Measurements from ENCODE around the gene GDF2.

The GDF2 gene

DNA sequence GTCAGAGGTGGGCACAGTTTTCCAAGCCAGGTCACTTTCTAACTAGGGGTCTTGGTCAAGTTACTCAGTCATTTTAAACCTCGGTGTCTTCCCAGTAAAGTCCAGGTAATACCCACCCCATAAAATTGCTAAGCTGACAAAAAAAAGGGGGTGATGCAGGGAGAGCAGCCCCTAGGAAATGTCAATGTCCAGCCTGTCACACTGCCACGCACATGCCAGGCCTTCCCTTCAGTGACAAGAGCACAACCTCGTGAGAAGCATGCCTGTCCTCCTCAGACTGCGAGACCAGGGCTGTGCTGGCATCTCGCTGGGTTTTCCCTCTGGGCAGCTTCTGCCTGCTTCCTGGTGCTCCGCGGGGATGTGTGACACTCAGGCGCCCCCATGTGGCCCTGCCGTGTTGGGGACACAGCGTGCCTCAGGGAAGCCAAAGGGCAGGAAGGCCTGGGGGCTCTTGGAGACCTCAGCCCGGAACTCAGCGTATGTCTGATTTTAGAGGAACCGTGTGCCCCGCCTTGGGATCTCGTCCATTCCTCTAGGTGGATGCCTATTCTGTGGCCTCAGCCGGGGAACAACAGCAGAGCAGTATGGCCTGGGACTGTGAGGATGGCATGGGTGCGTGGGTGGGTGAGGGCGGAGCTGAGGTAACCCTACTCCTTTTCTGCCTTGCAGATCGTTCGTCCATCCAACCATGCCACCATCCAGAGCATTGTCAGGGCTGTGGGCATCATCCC, 10.2 kb upstream of the GDF2 start:
- H3K4me3 ChIP-seq (ENCODE audit: low read length): no peak overlapping the region
- TF ChIP-seq, protein P1, sequence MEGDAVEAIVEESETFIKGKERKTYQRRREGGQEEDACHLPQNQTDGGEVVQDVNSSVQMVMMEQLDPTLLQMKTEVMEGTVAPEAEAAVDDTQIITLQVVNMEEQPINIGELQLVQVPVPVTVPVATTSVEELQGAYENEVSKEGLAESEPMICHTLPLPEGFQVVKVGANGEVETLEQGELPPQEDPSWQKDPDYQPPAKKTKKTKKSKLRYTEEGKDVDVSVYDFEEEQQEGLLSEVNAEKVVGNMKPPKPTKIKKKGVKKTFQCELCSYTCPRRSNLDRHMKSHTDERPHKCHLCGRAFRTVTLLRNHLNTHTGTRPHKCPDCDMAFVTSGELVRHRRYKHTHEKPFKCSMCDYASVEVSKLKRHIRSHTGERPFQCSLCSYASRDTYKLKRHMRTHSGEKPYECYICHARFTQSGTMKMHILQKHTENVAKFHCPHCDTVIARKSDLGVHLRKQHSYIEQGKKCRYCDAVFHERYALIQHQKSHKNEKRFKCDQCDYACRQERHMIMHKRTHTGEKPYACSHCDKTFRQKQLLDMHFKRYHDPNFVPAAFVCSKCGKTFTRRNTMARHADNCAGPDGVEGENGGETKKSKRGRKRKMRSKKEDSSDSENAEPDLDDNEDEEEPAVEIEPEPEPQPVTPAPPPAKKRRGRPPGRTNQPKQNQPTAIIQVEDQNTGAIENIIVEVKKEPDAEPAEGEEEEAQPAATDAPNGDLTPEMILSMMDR (conservative IDR thresholded peaks at IDR 0.05; ENCODE audit: low read length): peak; percentile 90
- DNase-seq (ENCODE audit: low read depth): peak; percentile 72

DNA sequence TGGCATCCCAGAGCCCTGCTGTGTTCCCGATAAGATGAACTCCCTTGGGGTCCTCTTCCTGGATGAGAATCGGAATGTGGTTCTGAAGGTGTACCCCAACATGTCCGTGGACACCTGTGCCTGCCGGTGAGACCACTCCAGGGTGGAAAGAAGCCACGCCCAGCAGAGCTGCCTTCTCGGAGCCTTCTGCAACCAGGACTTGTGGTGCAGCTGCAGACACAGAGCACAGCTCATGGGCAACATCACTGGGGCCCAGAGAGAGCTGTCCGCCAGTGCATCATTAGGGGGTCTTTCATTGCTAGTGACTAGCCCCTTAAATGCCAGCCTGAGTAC, 9.6 kb upstream of the GDF2 start:
- no peak for DNase-seq (ENCODE audit: low read depth)
- TF ChIP-seq, protein P1 (conservative IDR thresholded peaks at IDR 0.05; ENCODE audit: low read length): no peak
- H3K4me3 ChIP-seq (ENCODE audit: low read length): no peak overlapping the region

DNA sequence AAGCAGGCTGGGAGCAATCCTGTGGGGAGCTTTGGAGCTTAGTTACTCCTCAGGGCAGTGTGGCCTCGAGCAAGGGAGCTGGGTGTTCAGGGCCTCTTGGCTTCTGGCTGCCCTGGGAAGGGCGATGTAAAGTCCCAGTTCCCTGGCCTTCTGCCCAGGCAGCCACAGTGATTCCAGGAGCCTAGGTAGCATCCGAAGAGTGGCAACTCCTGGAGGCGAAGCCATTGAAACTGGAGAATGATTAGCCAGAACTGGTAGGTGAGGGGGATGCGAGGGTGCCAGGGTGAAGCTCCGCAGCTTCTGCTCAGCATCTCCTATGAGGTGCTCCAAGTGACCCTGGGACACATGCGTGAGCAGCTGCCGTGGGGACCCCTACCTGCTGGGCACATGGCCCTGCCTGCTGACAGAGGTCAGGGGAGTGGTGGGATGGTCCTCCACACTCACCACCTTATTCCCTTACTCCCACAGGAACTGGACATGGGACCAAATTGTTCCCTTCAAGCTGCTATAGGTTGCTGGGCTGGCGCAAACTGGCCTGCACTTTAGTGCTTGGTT, 7.8 kb upstream of the GDF2 start:
- H3K4me3 ChIP-seq (ENCODE audit: low read length): no peak overlapping the region
- no peak for DNase-seq (ENCODE audit: low read depth)
- TF ChIP-seq, protein P1 (conservative IDR thresholded peaks at IDR 0.05; ENCODE audit: low read length): no peak

DNA sequence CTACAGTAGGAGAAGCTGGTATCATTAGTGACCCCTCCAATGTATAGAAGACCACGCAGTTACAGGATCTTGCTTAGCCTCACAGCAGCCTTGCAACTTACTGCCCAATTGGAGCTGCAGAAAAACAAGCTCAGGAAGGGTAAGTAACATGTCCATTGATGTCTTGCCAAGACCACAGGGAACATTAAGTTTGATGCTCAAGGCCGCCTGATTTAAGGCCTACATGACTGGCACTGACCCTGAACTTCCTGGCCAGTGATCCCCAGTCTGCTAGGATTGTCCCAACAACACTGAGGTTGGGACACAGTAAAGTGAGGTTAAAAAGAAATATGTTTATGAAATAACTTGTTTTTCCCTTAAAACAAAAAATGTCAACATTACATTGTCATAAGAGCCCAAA, 6.8 kb upstream of the GDF2 start:
- TF ChIP-seq, protein P1 (conservative IDR thresholded peaks at IDR 0.05; ENCODE audit: low read length): no peak
- DNase-seq (ENCODE audit: low read depth): no peak
- H3K4me3 ChIP-seq (ENCODE audit: low read length): no peak overlapping the region

DNA sequence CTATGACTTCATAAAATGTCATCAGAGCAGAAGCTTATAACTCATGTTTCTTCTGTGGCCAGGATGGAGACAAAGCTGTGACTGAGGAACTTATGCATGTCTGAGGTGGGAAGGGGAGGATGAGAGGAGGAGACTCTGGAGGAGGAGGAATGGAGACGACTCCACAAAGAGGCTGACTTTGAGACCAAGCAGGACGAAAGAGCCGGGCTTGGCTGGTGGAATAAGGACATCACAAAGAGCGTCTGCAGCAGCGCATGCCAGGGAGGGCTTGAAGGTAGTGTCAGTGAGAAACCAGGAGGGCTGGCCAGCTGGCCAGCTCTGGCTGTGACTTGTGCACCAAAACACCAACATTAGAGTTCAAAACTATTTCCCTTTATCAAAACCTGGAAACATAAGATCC, 6.1 kb upstream of the GDF2 start:
- H3K4me3 ChIP-seq (ENCODE audit: low read length): no peak overlapping the region
- no peak for DNase-seq (ENCODE audit: low read depth)
- TF ChIP-seq, protein P1 (conservative IDR thresholded peaks at IDR 0.05; ENCODE audit: low read length): no peak

DNA sequence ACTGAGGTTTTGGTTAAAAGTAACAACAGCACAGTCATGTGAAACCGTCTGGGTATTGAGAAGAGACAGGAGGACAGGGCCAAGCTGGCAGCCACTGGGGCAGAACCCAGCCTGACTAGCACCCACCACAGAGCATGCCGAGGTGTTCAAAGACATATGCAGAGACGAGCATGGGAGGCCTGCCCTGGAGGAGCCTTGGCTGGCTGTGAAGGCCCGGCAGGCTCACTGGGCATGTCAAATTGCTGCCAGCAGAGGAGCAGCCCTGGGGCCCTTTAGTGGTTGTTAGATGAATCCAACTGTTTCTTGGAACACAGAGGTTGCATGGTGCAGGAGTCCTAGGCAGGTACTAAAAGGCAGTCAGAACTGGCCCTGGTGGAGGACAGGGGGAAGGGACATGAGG, 5.0 kb upstream of the GDF2 start:
- no peak for DNase-seq (ENCODE audit: low read depth)
- TF ChIP-seq, protein P1 (conservative IDR thresholded peaks at IDR 0.05; ENCODE audit: low read length): no peak

DNA sequence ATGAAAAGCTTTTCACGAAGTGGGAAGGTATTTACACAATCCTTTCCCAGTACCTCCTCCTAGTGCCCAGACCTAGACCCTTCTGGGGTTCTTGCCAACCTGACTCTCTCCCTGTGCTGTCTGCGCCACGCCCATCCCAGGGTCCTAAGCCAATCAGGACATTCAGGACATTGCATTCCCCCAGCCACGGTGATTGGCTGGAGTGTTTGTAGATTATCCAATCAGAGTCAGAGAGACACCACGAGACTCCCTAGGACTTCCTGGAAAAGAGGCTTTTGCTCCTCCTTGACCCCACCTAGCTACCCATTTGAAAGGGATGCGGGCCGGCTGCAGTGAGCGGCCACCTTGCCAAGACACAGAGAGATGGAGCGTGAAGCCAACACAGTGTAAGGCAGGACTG, 3.5 kb upstream of the GDF2 start:
- no peak overlapping the region for H3K4me3 ChIP-seq (ENCODE audit: low read length)
- TF ChIP-seq, protein P1 (conservative IDR thresholded peaks at IDR 0.05; ENCODE audit: low read length): no peak
- no peak for DNase-seq (ENCODE audit: low read depth)

More for the DNA sequence above, 5.0 kb upstream of the GDF2 start:
- no peak overlapping the region for H3K4me3 ChIP-seq (ENCODE audit: low read length)

All from AG10803 (cell line).